ENCODE measurements around the gene IQCE. TPM values are rescaled to one million over a fixed set of nuclear protein-coding genes. Genes with fewer than 3 reads are reported as not detected.

The IQCE gene
- total RNA-seq, 1 donor from 2014 or later, result 25.7 TPM

- Mint-ChIP-seq H3K4me1 (ENCODE audit: unreplicated experiment) (peaks cover 39% of the 10 kb centered on the region), H3K4me3 (no peak overlapping the region), H3K9me3 (no peaks in the 10 kb centered on the region), H3K27me3 (no peaks in the 10 kb centered on the region), H3K36me3 (no peaks in the 10 kb centered on the region), H3K27ac (no peak overlapping the region)
- no peak for DNase-seq (ENCODE audit: extremely low spot score, unreplicated experiment)
- TF ChIP-seq CTCF (conservative IDR thresholded peaks at IDR 0.05), result no peak
Observed at GRCh38 chr7:2611922-2612321, 53.1 kb downstream of the IQCE start.

GRCh38 chr7:2612445-2613097 lies 53.8 kb downstream of the IQCE start:
- Mint-ChIP-seq H3K27ac (no peak overlapping the region), H3K4me1 (ENCODE audit: unreplicated experiment) (peaks cover 40% of the 10 kb centered on the region), H3K9me3 (no peaks in the 10 kb centered on the region), H3K36me3 (no peaks in the 10 kb centered on the region), H3K27me3 (no peaks in the 10 kb centered on the region), H3K4me3 (no peak overlapping the region)
- TF ChIP-seq CTCF (conservative IDR thresholded peaks at IDR 0.05), result no peak
- DNase-seq (ENCODE audit: extremely low spot score, unreplicated experiment), result no peak

GRCh38 chr7:2613098-2613930 lies 54.5 kb downstream of the IQCE start:
- no peaks in the 10 kb centered on the region for H3K9me3 Mint-ChIP-seq

GRCh38 chr7:2613931-2614600 lies 55.3 kb downstream of the IQCE start:
- TF ChIP-seq CTCF (conservative IDR thresholded peaks at IDR 0.05), result no peak
- Mint-ChIP-seq H3K27me3 (peaks cover 4% of the 10 kb centered on the region), H3K4me1 (ENCODE audit: unreplicated experiment) (peaks cover 43% of the 10 kb centered on the region), H3K4me3 (no peak overlapping the region), H3K9me3 (no peaks in the 10 kb centered on the region), H3K27ac (no peak overlapping the region), H3K36me3 (no peaks in the 10 kb centered on the region)
- no peak for DNase-seq (ENCODE audit: extremely low spot score, unreplicated experiment)

More at GRCh38 chr7:2613098-2613930, 54.5 kb downstream of the IQCE start:
- Mint-ChIP-seq H3K27me3 (peaks cover 4% of the 10 kb centered on the region), H3K4me3 (no peak overlapping the region), H3K4me1 (ENCODE audit: unreplicated experiment) (peaks cover 44% of the 10 kb centered on the region), H3K27ac (no peak overlapping the region), H3K36me3 (no peaks in the 10 kb centered on the region)
- TF ChIP-seq CTCF (conservative IDR thresholded peaks at IDR 0.05), result no peak
- DNase-seq (ENCODE audit: extremely low spot score, unreplicated experiment), result no peak

GRCh38 chr7:2614631-2615330 lies 56.0 kb downstream of the IQCE start:
- DNase-seq (ENCODE audit: extremely low spot score, unreplicated experiment), result no peak
- no peaks in the 10 kb centered on the region for H3K36me3 Mint-ChIP-seq
- no peak for TF ChIP-seq CTCF (conservative IDR thresholded peaks at IDR 0.05)
- H3K27me3 Mint-ChIP-seq, result peaks cover 4% of the 10 kb centered on the region
- no peak overlapping the region for H3K4me3 Mint-ChIP-seq
- H3K9me3 Mint-ChIP-seq, result no peaks in the 10 kb centered on the region
- H3K27ac Mint-ChIP-seq, result no peak overlapping the region
- H3K4me1 Mint-ChIP-seq (ENCODE audit: unreplicated experiment), result peaks cover 42% of the 10 kb centered on the region
